Lung (tissue), 12 donors: Measurements from ENCODE around the gene ENTPD6. TPM values are rescaled to one million over a fixed set of nuclear protein-coding genes. Genes with fewer than 3 reads are reported as not detected.
A peak's percentile ranks its signal among the peaks of the same experiment; 100 is the strongest.

ENCODE experiments used
- ATAC-seq: fragments of 200-7000 bp; cut with Tn5 transposase; one replicate; pipeline ENCODE4 v1.9.1; 2020; ENCODE audit warnings: moderate number of reproducible peaks; ENCODE audit not compliant: insufficient read depth, low FRiP score
- DNase-seq, 3 donors: peaks; one replicate each; pipeline ENCODE4 v3.0.0-alpha.2; 2013 to 2017
- H3K27ac ChIP-seq, 2 donors: one replicate each; pipeline ENCODE4 v1.5.1; 2013; ENCODE audit warnings: mild to moderate bottlenecking in 2 of 2, moderate library complexity in 2 of 2, control low read depth in 1 of 2, inconsistent platforms in 1 of 2, low read depth in 1 of 2, low read length in 1 of 2
- H3K27me3 ChIP-seq, 3 donors: one replicate each; pipeline ENCODE4 v1.5.1; 2013; ENCODE audit warnings: low read length in 2 of 3; ENCODE audit not compliant: control insufficient read depth in 3 of 3, insufficient read depth in 3 of 3
- H3K36me3 ChIP-seq, 4 donors: one replicate each; pipeline ENCODE4 v1.5.1; 2013; ENCODE audit warnings: low read length in 4 of 4, mild to moderate bottlenecking in 1 of 4, moderate library complexity in 1 of 4; ENCODE audit not compliant: control insufficient read depth in 4 of 4, insufficient read depth in 4 of 4
- H3K4me1 ChIP-seq, 5 donors: one replicate each; pipeline ENCODE4 v1.5.1; 2013; ENCODE audit warnings: low read length in 5 of 5, mild to moderate bottlenecking in 2 of 5, moderate library complexity in 1 of 5; ENCODE audit not compliant: control insufficient read depth in 5 of 5, insufficient read depth in 5 of 5
- H3K4me3 ChIP-seq: one replicate; pipeline ENCODE4 v1.5.1; 2013; ENCODE audit warnings: mild to moderate bottlenecking, control low read depth, moderate library complexity
- H3K9ac ChIP-seq, 2 donors: one replicate each; pipeline ENCODE4 v1.5.1; 2013; ENCODE audit warnings: low read length in 2 of 2, control low read depth in 1 of 2; ENCODE audit not compliant: insufficient read depth in 1 of 2
- H3K9me3 ChIP-seq, 4 donors: one replicate each; pipeline ENCODE4 v1.5.1; 2013; ENCODE audit warnings: low read length in 3 of 4, mild to moderate bottlenecking in 1 of 4, moderate library complexity in 1 of 4; ENCODE audit not compliant: control insufficient read depth in 4 of 4, insufficient read depth in 3 of 4
- WGBS, 2 donors: extraction: QIAGEN DNeasy Blood & Tissue Kit; methylation state at CpG; one replicate each; pipeline ENCODE4 v1.1.7; 2013; 5-methylcytosine and 5-hydroxymethylcytosine counted together
- polyA plus RNA-seq, 2 donors: library from polyadenylated mRNA; stranded (reverse); fragments of 200-250 nt; gene quantifications; one replicate each; pipeline ENCODE4 v1.2.1, GENCODE V29; 2013
- total RNA-seq, 2 donors: library from RNA; depleted of rRNA in 1 of 2; stranded (reverse); fragments of >200 nt in 1 of 2; gene quantifications; one replicate each; pipeline ENCODE4 v1.2.1, GENCODE V29; 2014 to 2021
- TF ChIP-seq, protein P1 (sequence below): IDR thresholded peaks from 2 replicates; pipeline ENCODE4 v1.5.1; 2012; ENCODE audit warnings: mild to moderate bottlenecking; ENCODE audit errors: control extremely low read depth, extremely low read depth
- donor health status: control.
- donor health status: control.
- donor health status: Bipolar disorder and iron deficiency.
- donor health status: healthy.
- donor health status: DM: yes; HTN: yes; CAD: no.

ENTPD6 gene
- total and polyA plus RNA-seq, 4 donors, result 33.8 to 78.8 (median 52.2) TPM

DNA sequence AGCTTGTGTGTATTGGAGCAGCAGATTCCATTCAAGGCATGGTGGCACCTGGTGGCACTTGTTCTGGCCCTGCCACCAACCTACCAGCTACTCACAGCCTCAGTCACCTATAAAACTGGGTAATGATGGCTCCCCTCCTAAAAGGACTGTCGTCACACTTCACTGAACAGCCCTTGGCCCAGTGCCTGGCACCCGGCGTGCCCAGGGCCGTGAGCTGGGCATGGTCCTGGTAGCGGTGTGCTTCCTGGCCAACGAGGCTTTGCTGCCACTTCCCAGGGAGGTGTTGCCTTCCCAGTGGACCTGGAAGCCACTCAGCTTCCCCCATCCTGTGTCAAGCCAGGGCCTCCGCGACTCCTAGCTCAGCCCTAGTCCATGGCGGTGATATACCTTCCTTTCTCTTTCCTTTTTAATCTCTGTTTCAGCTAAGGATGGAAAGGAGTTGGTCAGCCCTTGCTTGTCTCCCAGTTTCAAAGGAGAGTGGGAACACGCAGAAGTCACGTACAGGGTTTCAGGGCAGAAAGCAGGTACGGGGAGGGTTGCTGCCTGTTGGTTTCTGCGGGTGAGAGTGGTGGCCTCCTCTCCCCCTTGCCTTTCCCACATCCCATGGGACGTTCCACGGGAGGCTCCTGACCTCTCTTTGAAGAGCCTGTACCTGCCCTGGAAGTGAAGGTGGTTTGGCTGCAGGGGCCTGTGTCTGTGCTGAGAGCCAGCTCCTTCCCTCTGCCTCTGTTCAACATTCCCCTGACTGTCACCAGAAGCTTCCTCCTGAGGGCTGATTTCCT lies 25.5 kb downstream of the ENTPD6 start:
- TF ChIP-seq, protein P1, sequence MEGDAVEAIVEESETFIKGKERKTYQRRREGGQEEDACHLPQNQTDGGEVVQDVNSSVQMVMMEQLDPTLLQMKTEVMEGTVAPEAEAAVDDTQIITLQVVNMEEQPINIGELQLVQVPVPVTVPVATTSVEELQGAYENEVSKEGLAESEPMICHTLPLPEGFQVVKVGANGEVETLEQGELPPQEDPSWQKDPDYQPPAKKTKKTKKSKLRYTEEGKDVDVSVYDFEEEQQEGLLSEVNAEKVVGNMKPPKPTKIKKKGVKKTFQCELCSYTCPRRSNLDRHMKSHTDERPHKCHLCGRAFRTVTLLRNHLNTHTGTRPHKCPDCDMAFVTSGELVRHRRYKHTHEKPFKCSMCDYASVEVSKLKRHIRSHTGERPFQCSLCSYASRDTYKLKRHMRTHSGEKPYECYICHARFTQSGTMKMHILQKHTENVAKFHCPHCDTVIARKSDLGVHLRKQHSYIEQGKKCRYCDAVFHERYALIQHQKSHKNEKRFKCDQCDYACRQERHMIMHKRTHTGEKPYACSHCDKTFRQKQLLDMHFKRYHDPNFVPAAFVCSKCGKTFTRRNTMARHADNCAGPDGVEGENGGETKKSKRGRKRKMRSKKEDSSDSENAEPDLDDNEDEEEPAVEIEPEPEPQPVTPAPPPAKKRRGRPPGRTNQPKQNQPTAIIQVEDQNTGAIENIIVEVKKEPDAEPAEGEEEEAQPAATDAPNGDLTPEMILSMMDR, result no peak
- peaks cover 0 to 5% (median 0%) of the 10 kb centered on the region in 5 donors for H3K4me1 ChIP-seq
- 82 to 88% methylated on average over 15 of the region's 15 CpGs for WGBS, 2 donors
- no peak for ATAC-seq
- no peaks in the 10 kb centered on the region for H3K9me3 ChIP-seq
- H3K9ac ChIP-seq, result no peak overlapping the region
- H3K36me3 ChIP-seq, result peaks cover 6 to 62% (median 13%) of the 10 kb centered on the region in 4 donors
- DNase-seq, result no peak
- no peaks in the 10 kb centered on the region for H3K27me3 ChIP-seq
- no peak overlapping the region for H3K4me3 ChIP-seq
- H3K27ac ChIP-seq, result peak overlapping the region in 1 of 2 donors; percentile 69

DNA sequence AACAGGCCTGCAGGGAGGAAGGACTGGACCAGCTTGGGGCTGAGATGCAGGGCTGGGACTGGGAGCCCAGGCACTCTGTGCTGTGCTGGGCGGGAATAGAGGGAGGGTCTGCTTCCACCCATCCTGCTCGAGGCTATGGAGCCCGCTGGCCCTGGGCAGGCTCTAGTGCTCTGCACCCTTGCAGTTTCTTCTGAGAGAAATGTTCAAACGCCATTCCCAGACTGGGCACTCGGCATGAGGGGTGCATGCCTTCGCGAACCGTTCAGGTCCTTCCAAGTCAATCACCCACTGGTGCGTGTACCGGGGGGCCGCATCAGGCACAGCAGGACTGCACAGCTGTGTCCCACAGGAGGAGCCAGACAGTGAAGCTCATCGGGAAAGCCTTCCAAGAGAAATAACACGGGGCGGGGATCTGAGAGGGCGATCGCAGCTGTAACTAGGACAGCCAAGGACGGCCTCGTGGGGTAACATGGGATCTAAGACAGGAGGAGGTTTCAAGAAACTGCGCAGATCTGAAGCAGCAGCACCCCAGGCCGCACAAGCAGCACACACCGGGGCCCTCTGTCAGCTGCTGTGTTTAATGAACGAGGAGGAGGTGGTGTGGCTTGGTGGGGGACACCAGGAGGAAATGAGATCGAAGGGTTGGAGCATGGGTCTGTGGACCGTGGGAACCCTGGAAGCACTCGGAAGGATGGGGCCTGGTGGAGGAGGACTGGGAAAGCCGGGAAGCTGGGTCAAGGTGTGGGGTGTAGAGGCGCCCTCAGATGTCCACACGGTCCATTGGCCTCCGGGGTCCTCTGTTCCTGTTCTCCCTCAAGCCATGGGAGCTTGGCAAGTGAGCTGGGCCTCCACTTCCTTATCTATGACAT lies 26.3 kb downstream of the ENTPD6 start:
- no peak for DNase-seq
- peaks cover 0 to 8% (median 5%) of the 10 kb centered on the region in 5 donors for H3K4me1 ChIP-seq

DNA sequence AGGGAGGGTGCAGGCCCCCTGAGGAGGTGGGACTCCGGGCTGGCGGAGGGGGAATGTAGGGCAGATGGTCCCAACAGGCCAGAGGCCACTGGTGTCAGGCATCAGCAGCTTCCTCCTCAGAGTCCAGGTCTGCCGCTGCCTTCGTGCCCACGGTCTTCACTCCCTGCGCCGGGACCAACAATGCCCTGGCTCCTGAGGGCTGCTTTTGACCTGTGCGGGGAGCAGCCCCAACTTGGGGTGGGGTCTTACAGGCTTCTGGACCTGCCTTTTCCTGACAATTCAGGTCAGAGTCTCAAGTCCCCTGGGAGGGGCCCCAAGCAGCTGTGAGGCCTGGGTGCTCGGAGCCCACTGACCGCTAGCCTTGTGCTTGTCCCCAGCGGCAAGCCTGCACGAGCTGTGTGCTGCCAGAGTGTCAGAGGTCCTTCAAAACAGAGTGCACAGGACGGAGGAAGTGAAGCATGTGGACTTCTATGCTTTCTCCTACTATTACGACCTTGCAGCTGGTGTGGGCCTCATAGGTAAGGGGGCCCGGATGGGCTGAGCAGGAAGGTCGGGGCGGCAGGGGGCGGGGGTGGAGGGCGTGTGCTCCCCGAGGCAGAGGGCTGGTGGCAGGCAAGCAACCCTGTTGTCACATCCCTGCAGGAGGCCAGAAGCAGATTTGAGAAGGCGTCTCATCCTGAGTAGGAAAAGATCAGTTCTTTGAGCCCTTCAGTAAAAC lies 27.1 kb downstream of the ENTPD6 start:
- ATAC-seq (no peak), DNase-seq (no peak)
- Histone ChIP-seq H3K27ac (peak overlapping the region in 1 of 2 donors; percentile 34), H3K36me3 (peaks cover 0 to 51% (median 9%) of the 10 kb centered on the region in 4 donors), H3K27me3 (no peaks in the 10 kb centered on the region), H3K4me1 (peaks cover 0 to 12% (median 5%) of the 10 kb centered on the region in 5 donors), H3K4me3 (no peak overlapping the region), H3K9ac (no peak overlapping the region), H3K9me3 (no peaks in the 10 kb centered on the region)
- TF ChIP-seq, protein P1, result no peak
- 78 to 89% methylated on average over 21 of the region's 21 CpGs for WGBS, 2 donors

More for the DNA sequence above, 26.3 kb downstream of the ENTPD6 start:
- 91 to 94% methylated on average over 29 of the region's 29 CpGs for WGBS, 2 donors
- H3K36me3 ChIP-seq, result peaks cover 4 to 58% (median 13%) of the 10 kb centered on the region in 4 donors
- no peak for ATAC-seq
- no peak overlapping the region for H3K9ac ChIP-seq
- H3K27ac ChIP-seq, result peak overlapping the region in 1 of 2 donors; percentile 69
- no peak overlapping the region for H3K4me3 ChIP-seq
- no peaks in the 10 kb centered on the region for H3K27me3 ChIP-seq
- TF ChIP-seq, protein P1, result no peak
- H3K9me3 ChIP-seq, result no peaks in the 10 kb centered on the region
